AG09309 (cell line): ENCODE data around the gene NIF3L1.

Experiments
- DNase-seq: peaks from one replicate; pipeline ENCODE4 v3.0.0-alpha.2; 2010; ENCODE audit warnings: low read depth
- H3K4me3 ChIP-seq: 2 replicates; pipeline ENCODE4 v1.5.1; 2011; ENCODE audit warnings: mild to moderate bottlenecking, low read depth, low read length, moderate library complexity; ENCODE audit not compliant: control insufficient read depth
- TF ChIP-seq, protein P1 (sequence below): IDR thresholded peaks from 2 replicates; pipeline ENCODE4 v1.5.1; 2011; ENCODE audit warnings: mild to moderate bottlenecking, low read depth, low read length, inconsistent platforms; ENCODE audit not compliant: insufficient read depth, control insufficient read depth; ENCODE audit errors: missing control alignments

Gene NIF3L1, protein sequence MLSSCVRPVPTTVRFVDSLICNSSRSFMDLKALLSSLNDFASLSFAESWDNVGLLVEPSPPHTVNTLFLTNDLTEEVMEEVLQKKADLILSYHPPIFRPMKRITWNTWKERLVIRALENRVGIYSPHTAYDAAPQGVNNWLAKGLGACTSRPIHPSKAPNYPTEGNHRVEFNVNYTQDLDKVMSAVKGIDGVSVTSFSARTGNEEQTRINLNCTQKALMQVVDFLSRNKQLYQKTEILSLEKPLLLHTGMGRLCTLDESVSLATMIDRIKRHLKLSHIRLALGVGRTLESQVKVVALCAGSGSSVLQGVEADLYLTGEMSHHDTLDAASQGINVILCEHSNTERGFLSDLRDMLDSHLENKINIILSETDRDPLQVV

DNA sequence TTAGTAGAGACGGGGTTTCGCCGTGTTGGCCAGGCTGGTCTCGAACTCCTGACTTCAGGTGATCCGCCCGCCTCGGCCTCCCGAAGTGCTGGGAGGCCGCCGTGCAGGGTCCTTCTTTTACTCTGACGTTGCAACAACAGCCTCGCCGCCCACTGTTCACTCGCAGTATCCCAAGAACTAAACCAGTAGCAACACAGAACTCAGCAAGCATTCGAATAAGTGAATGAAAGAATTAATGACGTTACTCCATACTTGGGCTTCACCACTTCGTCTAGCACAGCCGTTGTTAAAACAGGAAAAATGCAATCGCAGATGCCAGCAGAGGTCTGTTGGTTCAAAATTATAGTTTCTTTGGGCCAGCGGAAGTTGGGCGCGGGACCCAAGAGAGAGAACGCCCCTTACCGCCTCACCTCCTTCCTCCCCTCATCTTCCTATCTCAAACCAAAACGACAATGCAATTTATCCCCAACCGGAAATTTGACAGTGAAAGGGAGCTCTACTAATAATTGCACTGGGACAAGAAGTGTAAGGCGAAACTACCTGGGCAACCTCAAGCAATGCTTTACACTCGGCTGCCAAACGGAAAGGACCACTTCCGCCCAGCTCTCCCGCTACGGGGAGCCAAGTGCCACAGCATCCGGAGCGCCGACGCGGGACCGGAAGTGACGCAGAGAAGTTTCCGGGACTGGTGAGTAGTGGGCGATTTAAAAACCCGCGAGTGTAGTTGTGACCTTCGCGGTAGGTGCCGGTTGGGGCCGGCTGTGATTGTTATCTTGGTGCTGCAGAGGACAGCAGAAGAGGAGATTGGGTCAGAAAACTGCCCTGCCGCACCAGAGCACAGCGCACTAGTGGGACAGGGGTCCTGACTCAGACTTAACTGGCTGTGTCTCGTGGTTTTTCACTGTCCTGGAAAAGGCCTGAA is at the start of gene NIF3L1, which contains the start of gene PPIL3:
Gene NIF3L1, plus strand, starts transcription at position 668 of the 922 bp plus-strand sequence. CDS start 2,573 bp downstream, outside the sequence.
Gene PPIL3, minus strand, starts transcription at position 374 of the 922 bp plus-strand sequence. CDS start 1,462 bp downstream, outside the sequence.
- DNase-seq: peak; percentile 85
- TF ChIP-seq, protein P1, sequence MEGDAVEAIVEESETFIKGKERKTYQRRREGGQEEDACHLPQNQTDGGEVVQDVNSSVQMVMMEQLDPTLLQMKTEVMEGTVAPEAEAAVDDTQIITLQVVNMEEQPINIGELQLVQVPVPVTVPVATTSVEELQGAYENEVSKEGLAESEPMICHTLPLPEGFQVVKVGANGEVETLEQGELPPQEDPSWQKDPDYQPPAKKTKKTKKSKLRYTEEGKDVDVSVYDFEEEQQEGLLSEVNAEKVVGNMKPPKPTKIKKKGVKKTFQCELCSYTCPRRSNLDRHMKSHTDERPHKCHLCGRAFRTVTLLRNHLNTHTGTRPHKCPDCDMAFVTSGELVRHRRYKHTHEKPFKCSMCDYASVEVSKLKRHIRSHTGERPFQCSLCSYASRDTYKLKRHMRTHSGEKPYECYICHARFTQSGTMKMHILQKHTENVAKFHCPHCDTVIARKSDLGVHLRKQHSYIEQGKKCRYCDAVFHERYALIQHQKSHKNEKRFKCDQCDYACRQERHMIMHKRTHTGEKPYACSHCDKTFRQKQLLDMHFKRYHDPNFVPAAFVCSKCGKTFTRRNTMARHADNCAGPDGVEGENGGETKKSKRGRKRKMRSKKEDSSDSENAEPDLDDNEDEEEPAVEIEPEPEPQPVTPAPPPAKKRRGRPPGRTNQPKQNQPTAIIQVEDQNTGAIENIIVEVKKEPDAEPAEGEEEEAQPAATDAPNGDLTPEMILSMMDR: peak; percentile 4
- peak within 1 kb of the TSS; percentile 58 for H3K4me3 ChIP-seq

DNA sequence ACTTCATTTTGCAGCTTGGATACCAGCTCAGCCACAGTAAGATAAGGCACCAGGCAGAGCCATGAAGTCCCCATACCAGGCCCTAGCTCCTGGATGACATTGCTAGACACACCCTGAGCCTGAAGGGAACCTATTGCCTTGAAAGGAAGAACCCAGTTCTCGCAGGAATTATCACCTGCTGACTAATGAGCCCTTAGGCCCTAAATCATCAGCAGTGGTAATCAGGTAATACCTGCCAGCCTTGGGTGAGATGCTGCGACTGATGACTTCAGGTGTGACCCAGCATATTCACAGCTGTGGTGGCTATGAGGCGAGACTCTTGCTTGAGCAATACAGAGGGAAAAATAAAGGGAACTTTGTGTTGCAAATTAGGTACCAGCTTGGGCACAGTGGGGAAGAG is 49.7 kb upstream of the NIF3L1 start:
- no peak for DNase-seq
- H3K4me3 ChIP-seq: no peak overlapping the region
- TF ChIP-seq, protein P1: no peak

DNA sequence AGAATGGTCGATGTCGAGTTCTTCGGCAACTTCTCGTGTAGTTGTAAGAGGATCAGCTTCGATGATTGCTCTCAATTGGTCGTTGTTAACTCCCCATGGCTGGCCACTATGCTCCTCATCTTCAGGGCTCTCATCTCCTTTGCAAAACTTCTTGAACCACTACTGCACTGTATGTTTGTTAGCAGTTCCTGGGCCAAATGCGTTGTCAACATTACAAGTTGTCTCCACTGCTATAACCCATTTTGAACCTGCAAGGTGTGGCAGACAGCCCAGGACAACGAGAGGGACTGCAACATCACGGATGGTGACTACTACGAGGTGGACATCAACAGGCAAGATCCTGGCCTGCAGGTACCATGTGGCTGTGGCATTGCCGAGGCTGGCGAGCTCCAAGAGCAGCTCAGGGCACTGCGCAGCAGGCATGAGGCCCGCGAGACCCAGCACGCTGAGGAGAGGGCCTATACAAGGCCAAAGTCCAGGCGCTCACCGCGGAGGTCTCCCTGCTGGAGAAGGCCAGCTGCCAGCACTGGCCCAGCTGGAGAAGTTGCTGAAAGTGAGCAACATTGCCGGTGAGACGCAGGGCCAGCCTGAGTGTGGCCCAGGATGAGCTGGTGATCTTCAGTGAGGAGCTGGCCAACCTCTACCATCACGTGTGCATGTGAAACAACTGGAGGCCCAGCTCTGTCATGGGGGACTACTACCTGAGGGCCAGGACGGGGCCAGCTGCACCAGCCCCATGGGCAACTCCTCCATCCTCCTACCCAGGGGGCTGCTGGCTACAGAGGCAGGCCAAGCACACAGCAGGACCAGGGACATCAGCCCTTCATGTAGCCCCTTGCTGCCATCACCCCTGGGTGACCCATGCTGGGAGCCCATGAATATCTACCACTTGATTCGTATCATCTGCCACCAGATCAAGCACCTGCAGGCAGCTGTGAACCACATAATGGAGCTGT is 44.9 kb upstream of the NIF3L1 start:
- DNase-seq: no peak
- TF ChIP-seq, protein P1: no peak
- H3K4me3 ChIP-seq: no peak overlapping the region

DNA sequence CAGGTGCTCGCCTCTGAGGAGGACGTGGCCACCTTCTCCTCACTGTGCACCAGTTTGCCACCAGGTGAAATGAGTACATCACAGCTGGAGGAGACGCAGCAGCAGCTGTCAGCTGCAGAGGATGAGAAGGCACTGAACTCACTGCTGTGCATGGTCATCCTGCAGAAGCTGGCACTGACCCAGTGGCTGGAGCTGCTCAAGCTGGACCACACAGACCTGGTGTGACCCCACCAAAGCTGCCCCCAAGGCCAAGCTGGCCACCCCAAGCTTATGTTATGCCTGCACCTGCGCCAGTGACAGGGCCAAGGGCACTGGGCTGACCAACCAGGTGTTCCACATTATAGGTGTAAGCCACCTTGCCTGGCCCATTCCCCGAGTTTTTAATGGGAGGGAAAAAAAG is 44.0 kb upstream of the NIF3L1 start:
- TF ChIP-seq, protein P1: no peak
- no peak overlapping the region for H3K4me3 ChIP-seq
- DNase-seq: no peak

DNA sequence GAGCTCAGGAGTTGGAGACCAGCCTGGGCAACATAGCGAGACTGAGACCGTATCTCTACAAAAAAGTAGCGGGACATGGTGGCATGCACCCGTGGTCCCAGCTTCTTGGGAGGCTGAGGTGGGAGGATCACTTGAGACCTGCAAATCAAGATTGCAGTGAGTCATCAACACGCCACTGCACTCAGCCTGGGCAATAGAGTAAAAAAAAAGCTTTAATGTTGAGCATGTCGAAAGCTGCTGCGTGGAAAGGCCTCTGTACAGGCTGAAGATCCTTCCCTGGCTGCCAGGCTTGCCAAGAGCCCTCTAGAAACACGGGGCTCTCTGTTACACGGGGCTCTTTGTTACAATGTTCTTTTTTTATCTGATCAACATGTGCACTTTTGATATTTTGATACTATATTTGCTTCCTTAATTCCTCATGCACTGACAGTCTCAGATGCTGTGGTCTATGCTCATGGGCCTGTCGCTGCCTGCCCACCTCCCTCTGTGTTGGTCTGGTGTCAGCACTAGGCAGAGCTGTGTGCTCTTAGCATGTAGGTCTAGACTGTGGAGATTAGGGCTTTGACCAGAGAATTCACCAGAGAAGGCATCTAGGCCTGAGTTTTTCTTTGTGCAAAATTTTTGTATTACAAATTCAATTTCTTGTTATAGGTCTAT is 43.4 kb upstream of the NIF3L1 start:
- H3K4me3 ChIP-seq: no peak overlapping the region
- TF ChIP-seq, protein P1: no peak
- no peak for DNase-seq

DNA sequence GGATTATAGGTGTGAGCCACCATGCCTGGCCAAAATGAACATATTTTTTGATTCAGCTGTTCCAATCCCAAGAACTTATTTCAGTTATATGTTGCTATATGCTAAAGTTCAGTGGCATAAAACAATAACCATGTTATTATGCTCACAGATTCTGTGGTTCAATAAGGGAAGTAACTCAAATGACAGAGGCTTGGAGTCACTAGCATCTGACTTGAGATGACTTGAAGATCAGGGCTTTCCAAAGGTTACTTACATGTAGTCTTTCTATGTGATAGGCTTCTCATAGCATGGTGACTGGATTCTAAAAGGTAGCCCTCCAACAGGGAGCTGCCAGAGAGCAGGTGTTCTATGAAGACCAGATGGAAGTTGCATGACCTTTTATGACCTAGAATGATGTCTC is 41.9 kb upstream of the NIF3L1 start:
- DNase-seq: no peak
- TF ChIP-seq, protein P1: no peak
- no peak overlapping the region for H3K4me3 ChIP-seq
